ENCODE results near the gene MTMR4.

GRCh38 chr17:58493506-58493905 is 20.9 kb downstream of the MTMR4 start:
- TF ChIP-seq PATZ1 (CRISPR knock-in tag; IDR thresholded peaks at IDR 0.05; ENCODE audit: borderline replicate concordance) (no peak), ARNTL (CRISPR knock-in tag; IDR thresholded peaks at IDR 0.05; ENCODE audit: borderline replicate concordance, low read depth) (no peak), ZFP30 (CRISPR knock-in tag; IDR thresholded peaks at IDR 0.05) (no peak), GLIS3 (CRISPR knock-in tag; IDR thresholded peaks at IDR 0.05) (no peak), BACH2 (CRISPR knock-in tag; IDR thresholded peaks at IDR 0.05; ENCODE audit: borderline replicate concordance) (no peak), RARB (CRISPR knock-in tag; IDR thresholded peaks at IDR 0.05) (no peak), ZC3H10 (CRISPR knock-in tag; IDR thresholded peaks at IDR 0.05) (no peak), ESRRG (CRISPR knock-in tag; IDR thresholded peaks at IDR 0.05) (no peak), TOX (CRISPR knock-in tag; IDR thresholded peaks at IDR 0.05; ENCODE audit: borderline replicate concordance) (no peak), TCF4 (CRISPR knock-in tag; IDR thresholded peaks at IDR 0.05; ENCODE audit: borderline replicate concordance) (no peak), POU6F1 (CRISPR knock-in tag; IDR thresholded peaks at IDR 0.05; ENCODE audit: borderline replicate concordance, low read depth) (no peak)
